ENCODE data around the gene MCTP1.
"Not testable (repeated sequence)": the region's sequence is repeated elsewhere in the genome, so short reads cannot be mapped to it uniquely, and the experiment has no call there.

The MCTP1 gene

GRCh38 chr5:95143858-95144257 lies 141.0 kb downstream of the MCTP1 start:
- H3K36me3 Mint-ChIP-seq (ENCODE audit: low read depth); H3K4me1 Mint-ChIP-seq (ENCODE audit: low read depth); H3K4me3 Mint-ChIP-seq; H3K27ac Mint-ChIP-seq; DNase-seq; H3K9me3 Mint-ChIP-seq; H3K27me3 Mint-ChIP-seq: not testable (repeated sequence)

DNA sequence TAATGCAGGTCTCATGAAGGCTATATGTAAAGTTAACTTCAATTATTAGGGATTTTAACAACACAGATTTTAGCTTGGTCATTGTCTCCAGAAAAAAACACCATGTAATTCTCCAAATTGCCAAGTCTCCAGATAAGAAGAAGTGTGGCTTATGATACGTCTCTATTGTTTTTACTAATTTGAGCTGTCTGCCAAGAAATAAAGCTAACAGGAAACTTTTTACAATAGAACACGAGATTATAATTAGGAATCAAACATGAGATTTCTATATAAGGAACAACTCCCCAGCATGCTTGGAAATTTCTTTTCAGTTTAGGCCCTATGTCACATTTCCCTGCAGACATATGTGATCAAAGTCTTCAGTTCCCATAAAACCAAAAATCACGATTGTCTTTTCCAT lies 142.7 kb downstream of the MCTP1 start:
- H3K27ac Mint-ChIP-seq: no peak overlapping the region
- H3K4me1 Mint-ChIP-seq (ENCODE audit: low read depth): no peaks in the 10 kb centered on the region
- no peaks in the 10 kb centered on the region for H3K36me3 Mint-ChIP-seq (ENCODE audit: low read depth)
- H3K4me3 Mint-ChIP-seq: no peak overlapping the region
- no peaks in the 10 kb centered on the region for H3K27me3 Mint-ChIP-seq
- peaks cover 4% of the 10 kb centered on the region for H3K9me3 Mint-ChIP-seq
- no peak for DNase-seq

- H3K4me1 Mint-ChIP-seq (ENCODE audit: low read depth): no peaks in the 10 kb centered on the region
- no peak overlapping the region for H3K27ac Mint-ChIP-seq
- no peaks in the 10 kb centered on the region for H3K36me3 Mint-ChIP-seq (ENCODE audit: low read depth)
- H3K27me3 Mint-ChIP-seq: no peaks in the 10 kb centered on the region
- H3K9me3 Mint-ChIP-seq: no peaks in the 10 kb centered on the region
- no peak for DNase-seq
- no peak overlapping the region for H3K4me3 Mint-ChIP-seq
These were observed 143.8 kb downstream of the MCTP1 start for GRCh38 chr5:95141141-95141540.

- Mint-ChIP-seq H3K4me1 (ENCODE audit: low read depth) (no peaks in the 10 kb centered on the region), H3K27ac (no peak overlapping the region), H3K9me3 (no peaks in the 10 kb centered on the region), H3K4me3 (no peak overlapping the region), H3K36me3 (ENCODE audit: low read depth) (no peaks in the 10 kb centered on the region), H3K27me3 (no peaks in the 10 kb centered on the region)
- DNase-seq: no peak
These were observed 150.6 kb downstream of the MCTP1 start for GRCh38 chr5:95134326-95134725.

GRCh38 chr5:95132096-95132495 lies 152.8 kb downstream of the MCTP1 start:
- no peak overlapping the region for H3K27ac Mint-ChIP-seq
- DNase-seq: no peak
- H3K4me3 Mint-ChIP-seq: no peak overlapping the region

GRCh38 chr5:95130941-95131340 lies 154.0 kb downstream of the MCTP1 start:
- Mint-ChIP-seq H3K9me3 (no peaks in the 10 kb centered on the region), H3K4me3 (no peak overlapping the region), H3K27ac (no peak overlapping the region), H3K27me3 (no peaks in the 10 kb centered on the region), H3K36me3 (ENCODE audit: low read depth) (no peaks in the 10 kb centered on the region), H3K4me1 (ENCODE audit: low read depth) (no peaks in the 10 kb centered on the region)
- no peak for DNase-seq

More at GRCh38 chr5:95132096-95132495, 152.8 kb downstream of the MCTP1 start:
- Mint-ChIP-seq H3K9me3 (no peaks in the 10 kb centered on the region), H3K4me1 (ENCODE audit: low read depth) (no peaks in the 10 kb centered on the region), H3K36me3 (ENCODE audit: low read depth) (no peaks in the 10 kb centered on the region), H3K27me3 (no peaks in the 10 kb centered on the region)

GRCh38 chr5:95124731-95125130 lies 160.2 kb downstream of the MCTP1 start:
- no peaks in the 10 kb centered on the region for H3K27me3 Mint-ChIP-seq
- no peak overlapping the region for H3K4me3 Mint-ChIP-seq
- no peak overlapping the region for H3K27ac Mint-ChIP-seq
- no peaks in the 10 kb centered on the region for H3K4me1 Mint-ChIP-seq (ENCODE audit: low read depth)
- no peaks in the 10 kb centered on the region for H3K9me3 Mint-ChIP-seq
- H3K36me3 Mint-ChIP-seq (ENCODE audit: low read depth): no peaks in the 10 kb centered on the region
- no peak for DNase-seq

DNA sequence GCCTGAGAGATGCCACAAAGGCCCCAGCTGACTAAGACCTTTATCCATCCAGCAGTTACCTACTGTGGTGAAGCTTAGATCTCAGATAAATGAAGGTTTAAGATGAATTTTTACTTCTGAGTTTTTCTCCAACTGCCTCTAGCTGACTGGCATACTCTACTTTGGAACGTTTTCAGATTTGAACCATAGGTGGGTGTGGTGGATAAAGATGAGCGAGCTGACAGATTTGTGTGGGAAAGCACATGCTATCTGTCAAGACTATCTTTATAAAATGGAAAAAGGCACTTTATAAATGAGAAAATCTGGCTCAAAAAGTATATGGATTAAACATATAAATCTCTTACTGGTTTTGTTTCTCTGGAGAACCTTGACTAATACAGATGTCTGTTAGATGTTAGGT lies 160.8 kb downstream of the MCTP1 start:
- no peak for DNase-seq
- H3K4me3 Mint-ChIP-seq: no peak overlapping the region
- no peaks in the 10 kb centered on the region for H3K9me3 Mint-ChIP-seq
- H3K4me1 Mint-ChIP-seq (ENCODE audit: low read depth): no peaks in the 10 kb centered on the region
- no peaks in the 10 kb centered on the region for H3K27me3 Mint-ChIP-seq
- H3K27ac Mint-ChIP-seq: no peak overlapping the region
- no peaks in the 10 kb centered on the region for H3K36me3 Mint-ChIP-seq (ENCODE audit: low read depth)

- no peak overlapping the region for H3K4me3 Mint-ChIP-seq
- H3K9me3 Mint-ChIP-seq: no peaks in the 10 kb centered on the region
- no peaks in the 10 kb centered on the region for H3K27me3 Mint-ChIP-seq
- H3K27ac Mint-ChIP-seq: no peak overlapping the region
- H3K36me3 Mint-ChIP-seq (ENCODE audit: low read depth): no peaks in the 10 kb centered on the region
- H3K4me1 Mint-ChIP-seq (ENCODE audit: low read depth): no peaks in the 10 kb centered on the region
- no peak for DNase-seq
These were observed 170.0 kb downstream of the MCTP1 start for GRCh38 chr5:95114902-95115301.

DNA sequence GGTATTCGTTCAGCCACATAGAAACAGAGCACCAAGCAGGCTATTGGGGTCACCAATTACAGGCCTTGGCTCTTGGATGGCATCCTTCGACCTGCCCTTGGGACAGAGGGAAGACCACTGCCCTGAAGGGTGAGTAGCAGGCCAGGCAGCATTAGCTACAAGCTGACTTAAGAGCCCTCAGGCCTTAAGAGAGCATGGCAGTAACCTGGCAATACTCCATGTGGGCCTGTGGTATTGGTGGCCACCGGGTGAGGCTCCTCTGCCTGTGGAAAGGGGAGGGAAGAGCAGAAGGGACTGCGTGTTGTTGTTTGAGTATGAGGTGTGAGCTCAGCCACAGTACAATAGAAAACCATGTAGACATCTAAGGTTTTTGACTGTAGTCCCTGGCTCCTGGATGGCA lies 170.6 kb downstream of the MCTP1 start:
- DNase-seq: no peak
- Mint-ChIP-seq H3K27me3 (no peaks in the 10 kb centered on the region), H3K4me1 (ENCODE audit: low read depth) (no peaks in the 10 kb centered on the region), H3K36me3 (ENCODE audit: low read depth) (no peaks in the 10 kb centered on the region), H3K27ac (no peak overlapping the region), H3K9me3 (no peaks in the 10 kb centered on the region), H3K4me3 (no peak overlapping the region)

DNA sequence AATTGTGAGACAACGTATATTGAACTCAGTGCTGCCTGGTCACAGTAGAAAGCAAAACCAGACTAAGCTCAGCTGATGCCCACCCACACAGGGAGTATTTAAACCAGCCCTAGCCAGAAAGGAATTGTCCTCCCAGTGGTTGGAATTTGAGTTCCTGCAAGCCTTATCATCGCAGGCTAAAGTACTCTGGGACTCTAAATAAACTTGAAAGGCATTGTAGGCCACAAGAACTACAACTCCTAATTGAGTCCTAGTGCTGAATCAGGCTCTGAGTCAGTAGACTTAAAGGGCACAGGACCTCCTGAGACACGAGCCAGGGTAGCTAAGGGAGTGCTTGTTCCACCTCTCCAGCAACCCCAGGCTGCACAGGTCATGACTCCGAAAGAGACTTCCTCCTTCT lies 171.4 kb downstream of the MCTP1 start:
- Mint-ChIP-seq H3K4me1 (ENCODE audit: low read depth) (no peaks in the 10 kb centered on the region), H3K36me3 (ENCODE audit: low read depth) (no peaks in the 10 kb centered on the region), H3K27ac (no peak overlapping the region), H3K4me3 (no peak overlapping the region), H3K9me3 (no peaks in the 10 kb centered on the region), H3K27me3 (no peaks in the 10 kb centered on the region)
- no peak for DNase-seq

- no peak overlapping the region for H3K4me3 Mint-ChIP-seq
- H3K9me3 Mint-ChIP-seq: no peaks in the 10 kb centered on the region
- no peak overlapping the region for H3K27ac Mint-ChIP-seq
- no peaks in the 10 kb centered on the region for H3K4me1 Mint-ChIP-seq (ENCODE audit: low read depth)
- H3K27me3 Mint-ChIP-seq: no peaks in the 10 kb centered on the region
- no peak for DNase-seq
- no peaks in the 10 kb centered on the region for H3K36me3 Mint-ChIP-seq (ENCODE audit: low read depth)
These were observed 173.8 kb downstream of the MCTP1 start for GRCh38 chr5:95111141-95111540.

GRCh38 chr5:95110118-95110517 lies 174.8 kb downstream of the MCTP1 start:
- H3K36me3 Mint-ChIP-seq (ENCODE audit: low read depth): no peaks in the 10 kb centered on the region
- H3K4me1 Mint-ChIP-seq (ENCODE audit: low read depth): no peaks in the 10 kb centered on the region
- no peaks in the 10 kb centered on the region for H3K9me3 Mint-ChIP-seq
- no peak overlapping the region for H3K27ac Mint-ChIP-seq
- DNase-seq: no peak
- H3K27me3 Mint-ChIP-seq: no peaks in the 10 kb centered on the region
- no peak overlapping the region for H3K4me3 Mint-ChIP-seq

- H3K9me3 Mint-ChIP-seq: no peaks in the 10 kb centered on the region
- DNase-seq: no peak
- no peaks in the 10 kb centered on the region for H3K36me3 Mint-ChIP-seq (ENCODE audit: low read depth)
- H3K27me3 Mint-ChIP-seq: no peaks in the 10 kb centered on the region
- H3K27ac Mint-ChIP-seq: no peak overlapping the region
- no peaks in the 10 kb centered on the region for H3K4me1 Mint-ChIP-seq (ENCODE audit: low read depth)
- no peak overlapping the region for H3K4me3 Mint-ChIP-seq
These were observed 177.8 kb downstream of the MCTP1 start for GRCh38 chr5:95107138-95107537.

DNA sequence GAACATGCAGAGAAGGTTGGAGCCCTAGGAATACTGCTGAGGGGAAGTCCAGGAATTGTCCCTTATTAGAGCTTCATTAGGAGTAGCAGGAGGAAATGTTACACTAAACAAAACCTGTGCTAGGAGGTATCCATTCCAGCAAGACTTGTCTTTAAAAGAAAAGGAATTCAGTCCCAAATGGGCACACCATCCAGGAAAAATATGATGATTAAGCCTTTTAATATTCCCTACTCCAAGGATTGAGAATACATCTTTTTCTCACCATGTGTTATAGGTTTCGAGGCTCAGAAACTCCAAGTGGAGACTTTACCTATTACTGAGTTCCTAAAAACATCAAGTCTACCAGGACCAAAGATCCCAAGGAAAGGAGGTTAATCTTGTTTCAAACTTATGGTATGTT lies 179.3 kb downstream of the MCTP1 start:
- Mint-ChIP-seq H3K27ac (no peak overlapping the region), H3K9me3 (no peaks in the 10 kb centered on the region), H3K36me3 (ENCODE audit: low read depth) (no peaks in the 10 kb centered on the region), H3K4me3 (no peak overlapping the region), H3K4me1 (ENCODE audit: low read depth) (no peaks in the 10 kb centered on the region), H3K27me3 (no peaks in the 10 kb centered on the region)
- DNase-seq: no peak

- Mint-ChIP-seq H3K36me3 (ENCODE audit: low read depth) (no peaks in the 10 kb centered on the region), H3K27me3 (no peaks in the 10 kb centered on the region), H3K4me1 (ENCODE audit: low read depth) (no peaks in the 10 kb centered on the region), H3K27ac (no peak overlapping the region), H3K9me3 (no peaks in the 10 kb centered on the region), H3K4me3 (no peak overlapping the region)
- no peak for DNase-seq
These were observed 182.2 kb downstream of the MCTP1 start for GRCh38 chr5:95102687-95103086.
